Upper lobe of right lung (tissue), 1 donor: Measurements from ENCODE around the gene KRTAP29-1. TPM values are rescaled to one million over a fixed set of nuclear protein-coding genes. Genes with fewer than 3 reads are reported as not detected.

Experiments
- ATAC-seq: fragments of 200-7000 bp; cut with Tn5 transposase; one replicate; pipeline ENCODE4 v1.9.1; 2020; ENCODE audit warnings: mild to moderate bottlenecking, moderate library complexity
- DNase-seq: peaks from one replicate; pipeline ENCODE4 v3.0.0-alpha.2; 2020
- H3K27ac ChIP-seq: fragments of 200-600 bp; one replicate; pipeline ENCODE4 v1.8.0; 2022
- H3K27me3 ChIP-seq: fragments of 200-600 bp; one replicate; pipeline ENCODE4 v1.8.0; 2022; ENCODE audit warnings: mild to moderate bottlenecking
- H3K36me3 ChIP-seq: fragments of 200-600 bp; one replicate; pipeline ENCODE4 v1.8.0; 2022
- H3K4me1 ChIP-seq: fragments of 200-600 bp; one replicate; pipeline ENCODE4 v1.8.0; 2022
- H3K4me3 ChIP-seq: fragments of 200-600 bp; one replicate; pipeline ENCODE4 v1.8.0; 2022; ENCODE audit warnings: mild to moderate bottlenecking
- H3K9me3 ChIP-seq: fragments of 200-600 bp; one replicate; pipeline ENCODE4 v1.8.0; 2022
- intact Hi-C: fragments of 100-400 bp; cut with DNase I; formaldehyde crosslinking; loops from one replicate; pipeline ENCODE4 v1.11.0; 2022
- total RNA-seq: library from RNA; stranded (reverse); fragmentation: NEBNext Ultra II Directional; extraction: Animal tissue kit (Norgen Biotek cat#: 25700); gene quantifications from one replicate; pipeline ENCODE4 v1.2.1, GENCODE V29; 2021
- TF ChIP-seq, protein P1 (sequence below): fragments of 200-600 bp; IDR thresholded peaks from one replicate; pipeline ENCODE4 v1.8.0; 2022; ENCODE audit warnings: antibody characterized with exemption
- donor health status: DM: no; HTN: yes; CAD: no; lungs with severe emphysema.

Gene KRTAP29-1
- total RNA-seq, 1 donor from 2014 or later, result not detected

DNA sequence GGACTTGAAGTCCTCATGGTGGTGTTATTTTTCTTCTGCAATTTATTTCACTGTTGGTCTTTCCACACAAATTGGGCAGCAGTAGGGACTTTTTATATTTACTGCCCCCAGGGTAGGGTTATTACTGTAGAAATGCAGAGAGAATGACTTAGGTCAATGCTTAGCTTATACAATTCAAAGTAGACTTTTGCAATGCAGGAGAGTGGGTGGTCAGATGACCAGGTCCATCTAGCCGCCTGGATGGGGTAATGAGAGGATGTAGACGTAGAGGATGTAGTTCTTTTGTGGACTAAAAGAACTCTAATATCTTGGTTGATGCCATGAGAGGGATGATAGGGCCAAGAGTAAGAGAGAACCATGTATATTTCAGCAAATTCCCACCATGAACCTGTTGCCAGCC is 15.6 kb upstream of the KRTAP29-1 start:
- DNase-seq (no peak), ATAC-seq (no peak)
- H3K4me3 ChIP-seq, result no peak overlapping the region
- H3K27me3 ChIP-seq, result no peaks in the 10 kb centered on the region
- TF ChIP-seq, protein P1, sequence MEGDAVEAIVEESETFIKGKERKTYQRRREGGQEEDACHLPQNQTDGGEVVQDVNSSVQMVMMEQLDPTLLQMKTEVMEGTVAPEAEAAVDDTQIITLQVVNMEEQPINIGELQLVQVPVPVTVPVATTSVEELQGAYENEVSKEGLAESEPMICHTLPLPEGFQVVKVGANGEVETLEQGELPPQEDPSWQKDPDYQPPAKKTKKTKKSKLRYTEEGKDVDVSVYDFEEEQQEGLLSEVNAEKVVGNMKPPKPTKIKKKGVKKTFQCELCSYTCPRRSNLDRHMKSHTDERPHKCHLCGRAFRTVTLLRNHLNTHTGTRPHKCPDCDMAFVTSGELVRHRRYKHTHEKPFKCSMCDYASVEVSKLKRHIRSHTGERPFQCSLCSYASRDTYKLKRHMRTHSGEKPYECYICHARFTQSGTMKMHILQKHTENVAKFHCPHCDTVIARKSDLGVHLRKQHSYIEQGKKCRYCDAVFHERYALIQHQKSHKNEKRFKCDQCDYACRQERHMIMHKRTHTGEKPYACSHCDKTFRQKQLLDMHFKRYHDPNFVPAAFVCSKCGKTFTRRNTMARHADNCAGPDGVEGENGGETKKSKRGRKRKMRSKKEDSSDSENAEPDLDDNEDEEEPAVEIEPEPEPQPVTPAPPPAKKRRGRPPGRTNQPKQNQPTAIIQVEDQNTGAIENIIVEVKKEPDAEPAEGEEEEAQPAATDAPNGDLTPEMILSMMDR, result no peak
- intact Hi-C loops, result no loop called here
- no peaks in the 10 kb centered on the region for H3K4me1 ChIP-seq
- H3K36me3 ChIP-seq, result no peaks in the 10 kb centered on the region
- no peaks in the 10 kb centered on the region for H3K9me3 ChIP-seq
- no peak overlapping the region for H3K27ac ChIP-seq

DNA sequence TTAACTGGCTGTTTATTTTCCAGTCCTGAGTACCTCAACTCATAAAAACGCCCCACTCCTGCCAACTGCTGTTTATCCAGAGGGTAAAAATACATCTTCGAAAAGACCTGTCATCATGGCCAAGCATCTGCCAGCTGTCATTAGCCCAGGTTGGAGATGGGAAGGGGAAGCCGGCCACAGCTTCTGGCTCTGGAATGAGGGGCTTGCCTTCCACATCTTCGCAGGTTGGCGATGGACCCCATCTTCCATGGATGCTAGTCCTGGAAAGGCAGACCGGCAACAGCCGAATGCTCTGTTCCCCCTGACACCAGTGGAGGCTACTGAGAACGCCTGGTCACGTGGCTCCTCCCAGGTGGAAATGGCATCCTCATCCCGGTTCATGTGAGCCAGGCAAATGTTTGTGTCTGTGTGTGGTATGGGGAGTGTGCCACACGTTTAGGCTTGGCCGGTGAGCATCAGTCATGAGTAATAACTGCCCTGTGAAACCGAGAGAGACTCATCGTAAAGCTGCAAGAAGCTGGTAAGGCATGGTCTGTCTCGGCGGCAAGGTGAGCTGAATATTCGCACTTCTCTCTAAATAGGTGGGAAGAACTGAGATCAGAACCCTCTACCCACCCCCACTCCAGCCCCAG is 13.3 kb upstream of the KRTAP29-1 start:
- Histone ChIP-seq H3K9me3 (no peaks in the 10 kb centered on the region), H3K27ac (no peak overlapping the region), H3K4me3 (no peak overlapping the region), H3K36me3 (no peaks in the 10 kb centered on the region), H3K27me3 (no peaks in the 10 kb centered on the region), H3K4me1 (no peaks in the 10 kb centered on the region)
- DNase-seq (no peak), ATAC-seq (no peak)
- intact Hi-C loops, result no loop called here
- TF ChIP-seq, protein P1, result no peak

DNA sequence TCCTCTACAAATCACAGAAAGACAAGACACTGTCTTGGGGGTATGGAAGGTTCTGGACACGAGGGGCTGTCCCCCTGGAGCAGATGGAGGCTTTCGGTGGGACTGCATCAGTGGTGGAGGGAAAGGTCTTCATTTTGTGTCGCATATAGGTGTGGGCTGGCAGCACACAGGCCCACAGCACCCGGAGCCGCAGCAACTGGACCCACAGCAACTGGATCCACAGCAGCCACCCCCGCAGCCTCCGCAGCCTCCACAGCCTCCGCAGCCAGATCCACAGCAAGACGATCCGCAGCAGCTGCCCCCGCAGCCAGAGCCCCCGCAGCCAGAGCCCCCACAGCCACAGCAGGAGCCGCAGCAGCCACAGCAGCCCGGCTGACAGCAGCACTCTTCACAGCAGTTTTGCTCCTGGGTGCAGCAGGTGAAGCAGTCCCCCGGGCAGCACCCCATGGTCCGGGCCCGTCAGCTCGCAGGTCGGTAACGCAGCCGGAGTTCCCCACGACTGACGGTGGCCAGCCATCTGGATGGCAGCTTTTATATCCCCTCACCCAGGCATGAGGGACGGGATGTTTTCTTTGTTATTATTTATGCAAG is 12.6 kb upstream of the KRTAP29-1 start, which contains the start of gene KRTAP17-1:
Gene KRTAP17-1 (minus strand): TSS at position 507 of the 591 bp plus-strand sequence. CDS start 60 bp downstream, at position 447.
- no peak for ATAC-seq
- no peaks in the 10 kb centered on the region for H3K4me1 ChIP-seq
- TF ChIP-seq, protein P1, result no peak
- no peak within 1 kb of the TSS for H3K4me3 ChIP-seq
- no peaks in the 10 kb centered on the region for H3K27me3 ChIP-seq
- no peak within 1 kb of the TSS for H3K27ac ChIP-seq
- DNase-seq, result no peak
- H3K36me3 ChIP-seq, result no peaks in the 10 kb centered on the region
- H3K9me3 ChIP-seq, result no peaks in the 10 kb centered on the region
- intact Hi-C loops, result no loop called here

DNA sequence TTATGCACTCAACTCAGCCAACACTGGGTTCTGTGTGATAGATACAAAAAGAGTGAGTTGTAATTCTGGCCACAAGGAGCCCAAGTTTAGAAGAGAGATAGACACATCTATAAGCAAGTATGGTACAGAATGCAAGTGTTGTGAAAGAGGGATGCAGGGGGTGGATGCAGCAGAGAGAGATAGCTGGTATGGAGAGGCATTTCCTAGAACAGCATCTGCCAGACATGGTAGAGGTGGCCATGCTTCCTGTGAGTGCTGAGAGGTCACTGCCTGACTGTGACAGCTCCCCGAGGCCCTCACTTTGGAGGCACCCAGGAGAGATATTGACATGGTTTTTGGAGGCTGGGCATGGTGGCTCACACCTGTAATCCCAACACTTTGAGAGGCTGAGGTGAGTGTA is 8.5 kb upstream of the KRTAP29-1 start:
- no peaks in the 10 kb centered on the region for H3K36me3 ChIP-seq
- no peak overlapping the region for H3K27ac ChIP-seq
- intact Hi-C loops, result no loop called here
- no peak for ATAC-seq
- H3K27me3 ChIP-seq, result no peaks in the 10 kb centered on the region
- no peak overlapping the region for H3K4me3 ChIP-seq
- TF ChIP-seq, protein P1, result no peak
- no peak for DNase-seq
- H3K9me3 ChIP-seq, result no peaks in the 10 kb centered on the region
- peaks cover 3% of the 10 kb centered on the region for H3K4me1 ChIP-seq

DNA sequence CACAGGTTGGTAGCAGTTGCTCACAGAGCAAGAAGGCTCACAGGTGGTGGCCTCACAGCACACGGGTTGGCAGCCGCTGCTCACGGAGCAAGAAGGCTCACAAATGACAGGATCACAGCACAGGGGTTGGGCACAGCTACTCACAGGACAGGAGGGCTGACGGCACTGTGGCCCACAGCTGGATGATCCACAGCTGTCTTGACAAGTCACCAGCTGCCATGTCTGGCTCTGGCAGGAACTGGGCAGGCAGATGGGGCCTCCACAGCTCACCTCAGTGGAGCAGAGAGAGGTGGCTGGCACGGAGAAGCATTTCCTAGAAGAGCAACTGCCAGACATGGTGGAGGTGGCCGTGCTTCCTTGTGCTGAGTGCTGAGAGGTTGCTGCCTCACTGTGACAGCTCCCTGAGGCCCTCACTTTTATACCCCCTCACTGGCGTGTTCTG is 6.3 kb upstream of the KRTAP29-1 start, which contains the start of gene KRTAP16-1:
Gene KRTAP16-1 (minus strand): TSS at position 392 of the 442 bp plus-strand sequence. CDS start 56 bp downstream, at position 336.
- no peak for DNase-seq
- Histone ChIP-seq H3K27ac (peak within 1 kb of the TSS; percentile 49), H3K4me3 (no peak within 1 kb of the TSS), H3K36me3 (no peaks in the 10 kb centered on the region), H3K9me3 (no peaks in the 10 kb centered on the region), H3K27me3 (no peaks in the 10 kb centered on the region), H3K4me1 (peaks cover 3% of the 10 kb centered on the region)
- TF ChIP-seq, protein P1, result no peak
- peak; percentile 44 for ATAC-seq
- intact Hi-C loops, result no loop called here
